Sigmoid colon (tissue), 7 donors: ENCODE data around the gene NHEJ1. TPM values are rescaled to one million over a fixed set of nuclear protein-coding genes. Genes with fewer than 3 reads are reported as not detected.

ENCODE experiments used
- DNase-seq: peaks from one replicate; pipeline ENCODE4 v3.0.0-alpha.2; 2019
- H3K27ac ChIP-seq, 4 donors: fragments of 200-600 bp; sonication (generic); one replicate each; pipeline ENCODE4 v1.5.1; 2016 to 2019; ENCODE audit warnings: mild to moderate bottlenecking in 1 of 4
- H3K27me3 ChIP-seq, 3 donors: fragments of 200-600 bp; sonication (generic); one replicate each; pipeline ENCODE4 v1.5.1; 2019; ENCODE audit warnings: mild to moderate bottlenecking in 1 of 3
- H3K36me3 ChIP-seq, 4 donors: fragments of 200-600 bp; sonication (generic); one replicate each; pipeline ENCODE4 v1.5.1; 2016 to 2019
- H3K4me1 ChIP-seq, 4 donors: fragments of 200-600 bp; sonication (generic); one replicate each; pipeline ENCODE4 v1.5.1; 2017 to 2019
- H3K4me3 ChIP-seq, 4 donors: fragments of 200-600 bp; sonication (generic); one replicate each; pipeline ENCODE4 v1.5.1; 2017 to 2019; ENCODE audit warnings: mild to moderate bottlenecking in 2 of 4, moderate library complexity in 1 of 4
- H3K9me3 ChIP-seq, 4 donors: fragments of 200-600 bp in 3 of 4; sonication (generic) in 3 of 4; one replicate each; pipeline versions ENCODE4 v1.5.1 to v1.6.1; 2013 to 2019
- EP300 ChIP-seq, 4 donors: sonication (generic); formaldehyde crosslinking; IDR thresholded peaks; one replicate each; pipeline ENCODE4 v1.6.1; 2017; ENCODE audit warnings: antibody characterized with exemption in 4 of 4
- POLR2A ChIP-seq, 2 donors: fragments of 450-650 bp; IDR thresholded peaks; one replicate each; pipeline ENCODE4 v1.6.1; 2016; ENCODE audit warnings: antibody characterized with exemption in 2 of 2, mild to moderate bottlenecking in 2 of 2, moderate library complexity in 2 of 2
- POLR2AphosphoS5 ChIP-seq, 4 donors: sonication (generic); formaldehyde crosslinking; IDR thresholded peaks; one replicate each; pipeline ENCODE4 v1.6.1; 2017; ENCODE audit warnings: antibody characterized with exemption in 4 of 4
- WGBS, 2 donors: extraction: QIAGEN DNeasy Blood & Tissue Kit; methylation state at CpG; one replicate each; pipeline ENCODE4 v1.1.7; 2013; 5-methylcytosine and 5-hydroxymethylcytosine counted together
- intact Hi-C: fragments of 100-400 bp; cut with DNase I; formaldehyde crosslinking; loops from one replicate; pipeline ENCODE4 v1.15.1; 2023
- polyA plus RNA-seq, 3 donors: library from polyadenylated mRNA; stranded (reverse); fragments of 200-250 nt; gene quantifications; one replicate each; pipeline ENCODE4 v1.2.3, GENCODE V29; 2013
- total RNA-seq, 4 donors: library from RNA; depleted of rRNA; stranded (reverse); fragments of >200 nt; gene quantifications; one replicate each; pipeline ENCODE4 v1.1.0, GENCODE V29; 2016
- TF ChIP-seq, protein P1 (sequence below), 4 experiments: fragments of 450-650 bp in 3 of 4; fragments of 200-600 bp in 1 of 4; IDR thresholded peaks; one replicate each; pipeline ENCODE4 v1.5.1; 2016 to 2019; ENCODE audit warnings: antibody characterized with exemption in 4 of 4, mild to moderate bottlenecking in 3 of 4, moderate library complexity in 2 of 4
- donor health status: healthy with polysubstance abuse.
- donor health status: Bipolar disorder and iron deficiency.
- donor health status: healthy.

NHEJ1 gene
- total and polyA plus RNA-seq, 7 donors = 15.1 to 60.1 (median 22.5) TPM

GRCh38 chr2:219081701-219082331 is 78.8 kb downstream of the NHEJ1 start:
- intact Hi-C loops = no loop called here
- Histone ChIP-seq H3K9me3 (no peaks in the 10 kb centered on the region), H3K27ac (peak overlapping the region in 1 of 4 donors; percentile 5), H3K4me3 (no peak overlapping the region), H3K36me3 (peaks cover 0 to 14% (median 6%) of the 10 kb centered on the region in 4 donors), H3K4me1 (no peaks in the 10 kb centered on the region), H3K27me3 (no peaks in the 10 kb centered on the region)
- DNase-seq = no peak
- no peak for TF ChIP-seq POLR2A (IDR thresholded peaks at IDR 0.05)
- no peak for TF ChIP-seq POLR2AphosphoS5 (IDR thresholded peaks at IDR 0.05)
- no peak for TF ChIP-seq EP300 (IDR thresholded peaks at IDR 0.05)
- TF ChIP-seq, protein P1, sequence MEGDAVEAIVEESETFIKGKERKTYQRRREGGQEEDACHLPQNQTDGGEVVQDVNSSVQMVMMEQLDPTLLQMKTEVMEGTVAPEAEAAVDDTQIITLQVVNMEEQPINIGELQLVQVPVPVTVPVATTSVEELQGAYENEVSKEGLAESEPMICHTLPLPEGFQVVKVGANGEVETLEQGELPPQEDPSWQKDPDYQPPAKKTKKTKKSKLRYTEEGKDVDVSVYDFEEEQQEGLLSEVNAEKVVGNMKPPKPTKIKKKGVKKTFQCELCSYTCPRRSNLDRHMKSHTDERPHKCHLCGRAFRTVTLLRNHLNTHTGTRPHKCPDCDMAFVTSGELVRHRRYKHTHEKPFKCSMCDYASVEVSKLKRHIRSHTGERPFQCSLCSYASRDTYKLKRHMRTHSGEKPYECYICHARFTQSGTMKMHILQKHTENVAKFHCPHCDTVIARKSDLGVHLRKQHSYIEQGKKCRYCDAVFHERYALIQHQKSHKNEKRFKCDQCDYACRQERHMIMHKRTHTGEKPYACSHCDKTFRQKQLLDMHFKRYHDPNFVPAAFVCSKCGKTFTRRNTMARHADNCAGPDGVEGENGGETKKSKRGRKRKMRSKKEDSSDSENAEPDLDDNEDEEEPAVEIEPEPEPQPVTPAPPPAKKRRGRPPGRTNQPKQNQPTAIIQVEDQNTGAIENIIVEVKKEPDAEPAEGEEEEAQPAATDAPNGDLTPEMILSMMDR (IDR thresholded peaks at IDR 0.05) = no peak

GRCh38 chr2:219081096-219081495 is 79.5 kb downstream of the NHEJ1 start:
- no peak for TF ChIP-seq EP300 (IDR thresholded peaks at IDR 0.05)
- no peak for TF ChIP-seq POLR2A (IDR thresholded peaks at IDR 0.05)
- TF ChIP-seq, protein P1 (IDR thresholded peaks at IDR 0.05) = no peak
- TF ChIP-seq POLR2AphosphoS5 (IDR thresholded peaks at IDR 0.05) = no peak
- H3K27me3 ChIP-seq = no peaks in the 10 kb centered on the region
- H3K9me3 ChIP-seq = no peaks in the 10 kb centered on the region
- H3K4me3 ChIP-seq = no peak overlapping the region
- no peaks in the 10 kb centered on the region for H3K4me1 ChIP-seq
- no peak for DNase-seq
- no peak overlapping the region for H3K27ac ChIP-seq
- WGBS, 2 donors = 19 to 65% methylated on average over 7 of the region's 7 CpGs
- peaks cover 0 to 21% (median 9%) of the 10 kb centered on the region in 4 donors for H3K36me3 ChIP-seq
- intact Hi-C loops = no loop called here

- Histone ChIP-seq H3K4me3 (no peak overlapping the region), H3K4me1 (no peaks in the 10 kb centered on the region), H3K36me3 (peaks cover 0 to 38% (median 15%) of the 10 kb centered on the region in 4 donors), H3K27ac (no peak overlapping the region), H3K9me3 (no peaks in the 10 kb centered on the region), H3K27me3 (no peaks in the 10 kb centered on the region)
- intact Hi-C loops = no loop called here
- TF ChIP-seq POLR2A (IDR thresholded peaks at IDR 0.05) (no peak), EP300 (IDR thresholded peaks at IDR 0.05) (no peak), POLR2AphosphoS5 (IDR thresholded peaks at IDR 0.05) (no peak)
- TF ChIP-seq, protein P1 (IDR thresholded peaks at IDR 0.05) = no peak
- DNase-seq = no peak
- 24 to 69% methylated on average over 2 of the region's 2 CpGs for WGBS, 2 donors
Measured at GRCh38 chr2:219079417-219079816, 81.2 kb downstream of the NHEJ1 start.

DNA sequence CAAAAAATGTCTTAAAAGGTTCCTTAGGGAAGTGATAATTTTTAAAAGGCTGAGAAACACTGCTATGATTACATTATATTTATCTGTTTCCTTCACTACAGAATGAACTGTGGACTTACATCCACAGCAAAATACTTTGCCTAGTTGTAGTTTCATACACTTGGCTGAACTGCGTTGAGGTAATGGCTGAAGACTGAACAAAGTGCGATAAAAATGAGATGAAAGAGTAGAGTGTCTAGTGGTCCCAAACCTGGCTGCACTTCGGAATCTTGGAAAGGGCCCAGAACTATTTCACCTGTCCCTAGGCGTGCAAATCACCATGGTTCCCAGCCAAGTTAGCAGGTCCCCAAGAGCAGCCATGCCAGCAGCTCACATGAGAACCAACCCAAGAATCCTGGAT is 81.7 kb downstream of the NHEJ1 start:
- no peaks in the 10 kb centered on the region for H3K27me3 ChIP-seq
- H3K4me3 ChIP-seq = no peak overlapping the region
- peaks cover 0 to 43% (median 15%) of the 10 kb centered on the region in 4 donors for H3K36me3 ChIP-seq
- H3K4me1 ChIP-seq = no peaks in the 10 kb centered on the region
- H3K27ac ChIP-seq = no peak overlapping the region
- DNase-seq = no peak
- intact Hi-C loops = no loop called here
- TF ChIP-seq, protein P1 (IDR thresholded peaks at IDR 0.05) = no peak
- TF ChIP-seq POLR2AphosphoS5 (IDR thresholded peaks at IDR 0.05) = no peak
- TF ChIP-seq POLR2A (IDR thresholded peaks at IDR 0.05) = no peak
- no peak for TF ChIP-seq EP300 (IDR thresholded peaks at IDR 0.05)
- H3K9me3 ChIP-seq = no peaks in the 10 kb centered on the region
- 22 to 76% methylated on average over 4 of the region's 4 CpGs for WGBS, 2 donors

- H3K4me3 ChIP-seq = no peak overlapping the region
- DNase-seq = no peak
- H3K9me3 ChIP-seq = no peaks in the 10 kb centered on the region
- 76 to 90% methylated on average over 3 of the region's 3 CpGs for WGBS, 2 donors
- intact Hi-C loops = no loop called here
- no peaks in the 10 kb centered on the region for H3K4me1 ChIP-seq
- no peak overlapping the region for H3K27ac ChIP-seq
- TF ChIP-seq EP300 (IDR thresholded peaks at IDR 0.05) (no peak), POLR2A (IDR thresholded peaks at IDR 0.05) (no peak), POLR2AphosphoS5 (IDR thresholded peaks at IDR 0.05) (no peak)
- TF ChIP-seq, protein P1 (IDR thresholded peaks at IDR 0.05) = no peak
- peaks cover 0 to 46% (median 15%) of the 10 kb centered on the region in 4 donors for H3K36me3 ChIP-seq
- no peaks in the 10 kb centered on the region for H3K27me3 ChIP-seq
Measured at GRCh38 chr2:219078126-219078525, 82.5 kb downstream of the NHEJ1 start.
